ENCODE measurements around the gene CAMK2N1.

Gene CAMK2N1

GRCh38 chr1:20472860-20473711, 12.9 kb downstream of the CAMK2N1 start:
- no peak for DNase-seq (ENCODE audit: extremely low spot score)
- TF ChIP-seq FOXK2 (IDR thresholded peaks at IDR 0.05), result no peak
- no peak for TF ChIP-seq PKNOX1 (IDR thresholded peaks at IDR 0.05)
- TF ChIP-seq ELF4 (IDR thresholded peaks at IDR 0.05), result no peak
- no peak for TF ChIP-seq L3MBTL2 (conservative IDR thresholded peaks at IDR 0.05)
- POLR2A ChIA-PET, result no interaction called here

GRCh38 chr1:20472121-20472520, 13.9 kb downstream of the CAMK2N1 start:
- DNase-seq (ENCODE audit: extremely low spot score), result no peak
- ChIA-PET POLR2A (no interaction called here), CTCF (no interaction called here)
- TF ChIP-seq NFRKB (IDR thresholded peaks at IDR 0.05), result no peak
- TF ChIP-seq HDGF (IDR thresholded peaks at IDR 0.05; ENCODE audit: borderline replicate concordance), result no peak
- no peak for TF ChIP-seq FOXA1 (IDR thresholded peaks at IDR 0.05)
- TF ChIP-seq ARNT (IDR thresholded peaks at IDR 0.05), result no peak
- no peak for TF ChIP-seq PKNOX1 (IDR thresholded peaks at IDR 0.05)
- no peak for TF ChIP-seq FOXK2 (IDR thresholded peaks at IDR 0.05)
- no peak for TF ChIP-seq CTBP1 (IDR thresholded peaks at IDR 0.05; ENCODE audit: borderline replicate concordance)
- TF ChIP-seq ELF4 (IDR thresholded peaks at IDR 0.05), result no peak
- TF ChIP-seq SUZ12 (IDR thresholded peaks at IDR 0.05), result no peak
- TF ChIP-seq SP1 (IDR thresholded peaks at IDR 0.05), result no peak

More at GRCh38 chr1:20472860-20473711, 12.9 kb downstream of the CAMK2N1 start:
- CTCF ChIA-PET, result interaction anchor here (0.6 to 1.0 kb wide), 2 partner anchors 111 to 683 kb away, joined by 3 to 6 read pairs; no protein-coding TSS in a partner anchor

DNA sequence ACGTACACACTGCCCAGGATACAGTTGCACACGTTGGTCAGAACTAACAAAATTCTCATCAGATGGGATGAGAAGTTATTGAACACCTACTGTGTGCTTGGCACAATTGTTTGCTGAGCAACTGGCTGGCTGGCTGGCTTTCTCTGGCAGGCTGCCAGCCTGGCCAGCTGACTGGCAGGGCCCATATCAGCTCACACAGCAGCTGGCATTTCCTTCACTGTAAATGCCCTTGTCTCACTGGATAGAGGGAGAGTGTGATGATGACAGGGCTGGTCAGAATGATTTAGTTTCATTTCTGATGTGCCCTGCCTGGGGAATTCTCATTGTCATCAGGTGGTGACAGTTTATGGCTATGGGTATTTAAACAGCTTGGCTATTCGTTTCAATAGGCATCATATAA, 15.8 kb downstream of the CAMK2N1 start:
- ChIA-PET CTCF (interaction anchor here (0.6 kb wide), 1 partner anchor 169 kb away, joined by 3 read pairs; no protein-coding TSS in a partner anchor), POLR2A (no interaction called here)
- no peak for DNase-seq (ENCODE audit: extremely low spot score)
- TF ChIP-seq PKNOX1 (IDR thresholded peaks at IDR 0.05) (no peak), ELF4 (IDR thresholded peaks at IDR 0.05) (no peak), FOXM1 (IDR thresholded peaks at IDR 0.05; ENCODE audit: borderline replicate concordance) (no peak), SP1 (IDR thresholded peaks at IDR 0.05) (no peak)

GRCh38 chr1:20469406-20470076, 16.5 kb downstream of the CAMK2N1 start:
- POLR2A ChIA-PET, result no interaction called here
- TF ChIP-seq ZNF384 (IDR thresholded peaks at IDR 0.05) (no peak), TARDBP (IDR thresholded peaks at IDR 0.05) (no peak), NFRKB (IDR thresholded peaks at IDR 0.05) (no peak)
- CTCF ChIA-PET, result interaction anchor here (0.6 kb wide), 1 partner anchor 169 kb away, joined by 3 read pairs; no protein-coding TSS in a partner anchor
- no peak for DNase-seq (ENCODE audit: extremely low spot score)

DNA sequence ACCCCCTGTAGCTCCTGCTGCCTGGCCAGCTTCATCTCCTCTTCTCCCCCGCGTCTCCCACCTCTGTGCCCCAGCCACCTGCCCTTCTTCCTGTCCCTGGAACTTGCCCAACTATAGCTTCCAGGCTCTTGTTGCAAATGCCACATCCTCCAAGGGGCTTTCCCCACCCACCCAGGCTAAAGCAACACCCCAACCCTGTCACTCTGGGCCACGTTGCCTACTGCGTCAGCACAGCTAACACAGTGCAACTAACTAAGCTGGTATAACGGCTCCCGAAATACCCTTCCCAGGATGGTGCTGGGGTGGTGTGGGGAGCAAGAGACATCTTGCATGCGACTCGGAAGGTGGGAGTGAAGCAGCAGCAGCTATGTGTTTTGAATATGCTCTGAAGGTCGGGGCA, 19.7 kb downstream of the CAMK2N1 start:
- CTCF ChIA-PET, result interaction anchor here (1.2 to 1.5 kb wide), 2 partner anchors 20 to 29 kb away, joined by 3 read pairs; partner anchors contain the start of gene CAMK2N1
- TF ChIP-seq FOXM1 (IDR thresholded peaks at IDR 0.05; ENCODE audit: borderline replicate concordance) (no peak), FOXA1 (IDR thresholded peaks at IDR 0.05) (no peak), CTBP1 (IDR thresholded peaks at IDR 0.05; ENCODE audit: borderline replicate concordance) (no peak), L3MBTL2 (conservative IDR thresholded peaks at IDR 0.05) (no peak), NFRKB (IDR thresholded peaks at IDR 0.05) (no peak), LEF1 (IDR thresholded peaks at IDR 0.05; ENCODE audit: borderline replicate concordance) (no peak), SUZ12 (IDR thresholded peaks at IDR 0.05) (no peak), ZNF384 (IDR thresholded peaks at IDR 0.05) (no peak), ELF4 (IDR thresholded peaks at IDR 0.05) (no peak), BHLHE40 (IDR thresholded peaks at IDR 0.05; ENCODE audit: borderline replicate concordance) (no peak), TARDBP (IDR thresholded peaks at IDR 0.05) (no peak), FOXK2 (IDR thresholded peaks at IDR 0.05) (no peak), PKNOX1 (IDR thresholded peaks at IDR 0.05) (no peak), HDGF (IDR thresholded peaks at IDR 0.05; ENCODE audit: borderline replicate concordance) (no peak), ARNT (IDR thresholded peaks at IDR 0.05) (no peak)
- POLR2A ChIA-PET, result interaction anchor here (3.5 kb wide), 1 partner anchor 19 kb away, joined by 12 read pairs; the partner anchor contains the start of gene CAMK2N1
- DNase-seq (ENCODE audit: extremely low spot score), result no peak

GRCh38 chr1:20465187-20465586, 20.8 kb downstream of the CAMK2N1 start:
- no peak for DNase-seq (ENCODE audit: extremely low spot score)
- TF ChIP-seq ZNF384 (IDR thresholded peaks at IDR 0.05) (no peak), TARDBP (IDR thresholded peaks at IDR 0.05) (no peak), FOXA1 (IDR thresholded peaks at IDR 0.05) (no peak), SUZ12 (IDR thresholded peaks at IDR 0.05) (no peak), ARNT (IDR thresholded peaks at IDR 0.05) (no peak), PKNOX1 (IDR thresholded peaks at IDR 0.05) (no peak), LEF1 (IDR thresholded peaks at IDR 0.05; ENCODE audit: borderline replicate concordance) (no peak), NFRKB (IDR thresholded peaks at IDR 0.05) (no peak), ELF4 (IDR thresholded peaks at IDR 0.05) (no peak), HDGF (IDR thresholded peaks at IDR 0.05; ENCODE audit: borderline replicate concordance) (no peak), FOXM1 (IDR thresholded peaks at IDR 0.05; ENCODE audit: borderline replicate concordance) (no peak), FOXK2 (IDR thresholded peaks at IDR 0.05) (no peak), CTBP1 (IDR thresholded peaks at IDR 0.05; ENCODE audit: borderline replicate concordance) (no peak)
- ChIA-PET POLR2A (interaction anchor here (3.5 kb wide), 1 partner anchor 20 kb away, joined by 12 read pairs; the partner anchor contains the start of gene CAMK2N1), CTCF (interaction anchor here (1.0 to 1.5 kb wide), 2 partner anchors 15 to 30 kb away, joined by 3 to 4 read pairs; no protein-coding TSS in a partner anchor)
